Measurements from ENCODE around the gene SND1.

The SND1 gene

GRCh38 chr7:127764681-127765080 is 112.7 kb downstream of the SND1 start:
- no peak for FAIRE-seq
- no peak for DNase-seq (ENCODE audit: low spot score)

DNA sequence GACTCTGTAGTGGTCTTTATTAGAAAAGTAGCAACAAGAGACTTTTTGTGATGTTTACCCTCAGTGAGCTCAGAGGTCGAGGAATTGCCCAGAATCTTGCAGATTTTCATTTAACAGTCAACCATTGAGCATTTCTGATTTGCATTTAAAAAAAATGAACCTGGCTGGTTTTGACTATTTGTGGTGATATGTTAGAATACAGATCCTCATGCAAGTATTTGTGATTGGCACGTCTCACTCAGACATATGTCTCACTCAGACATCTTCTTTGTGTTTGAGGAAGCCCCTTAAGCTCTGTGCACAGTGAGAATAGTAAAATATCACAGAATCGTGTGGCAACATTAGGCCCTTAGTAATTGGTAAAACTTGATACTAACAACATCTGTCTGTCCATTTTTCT is 113.2 kb downstream of the SND1 start:
- FAIRE-seq, result no peak
- DNase-seq (ENCODE audit: low spot score), result no peak

DNA sequence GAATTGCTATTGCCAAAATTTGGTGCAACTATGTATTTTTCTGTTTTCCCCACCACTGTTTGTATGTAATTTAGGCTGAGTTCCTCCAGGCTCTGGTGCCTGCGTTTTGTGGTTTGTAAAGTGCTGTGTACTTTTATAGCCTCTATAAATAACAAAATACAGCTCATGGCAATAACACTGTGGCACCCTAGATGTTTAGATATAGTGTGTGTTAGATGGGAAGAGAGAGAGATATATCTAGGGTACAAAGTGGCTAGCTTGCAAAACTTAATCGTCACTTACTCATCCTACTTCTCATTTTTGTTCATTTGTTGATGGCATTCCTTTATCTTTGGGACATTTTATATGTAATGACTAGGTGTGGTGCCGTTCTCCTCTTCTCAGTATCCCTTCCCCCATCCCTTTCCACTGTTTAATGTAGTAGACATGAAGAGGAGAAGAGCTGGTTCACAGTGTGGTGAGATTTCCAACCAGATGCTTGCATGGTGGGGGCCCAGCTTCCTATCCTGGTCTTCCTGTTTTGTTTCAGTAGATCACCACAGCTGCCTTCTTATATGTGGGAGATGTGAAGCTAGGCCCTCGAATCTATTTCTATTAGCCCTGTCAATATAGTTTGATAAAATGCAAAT is 115.0 kb downstream of the SND1 start:
- DNase-seq (ENCODE audit: low spot score), result no peak
- no peak for FAIRE-seq

- DNase-seq (ENCODE audit: low spot score), result no peak
- FAIRE-seq, result no peak
These were observed 116.2 kb downstream of the SND1 start for GRCh38 chr7:127768241-127768640.

GRCh38 chr7:127769137-127769536 is 117.1 kb downstream of the SND1 start:
- FAIRE-seq, result no peak
- no peak for DNase-seq (ENCODE audit: low spot score)

DNA sequence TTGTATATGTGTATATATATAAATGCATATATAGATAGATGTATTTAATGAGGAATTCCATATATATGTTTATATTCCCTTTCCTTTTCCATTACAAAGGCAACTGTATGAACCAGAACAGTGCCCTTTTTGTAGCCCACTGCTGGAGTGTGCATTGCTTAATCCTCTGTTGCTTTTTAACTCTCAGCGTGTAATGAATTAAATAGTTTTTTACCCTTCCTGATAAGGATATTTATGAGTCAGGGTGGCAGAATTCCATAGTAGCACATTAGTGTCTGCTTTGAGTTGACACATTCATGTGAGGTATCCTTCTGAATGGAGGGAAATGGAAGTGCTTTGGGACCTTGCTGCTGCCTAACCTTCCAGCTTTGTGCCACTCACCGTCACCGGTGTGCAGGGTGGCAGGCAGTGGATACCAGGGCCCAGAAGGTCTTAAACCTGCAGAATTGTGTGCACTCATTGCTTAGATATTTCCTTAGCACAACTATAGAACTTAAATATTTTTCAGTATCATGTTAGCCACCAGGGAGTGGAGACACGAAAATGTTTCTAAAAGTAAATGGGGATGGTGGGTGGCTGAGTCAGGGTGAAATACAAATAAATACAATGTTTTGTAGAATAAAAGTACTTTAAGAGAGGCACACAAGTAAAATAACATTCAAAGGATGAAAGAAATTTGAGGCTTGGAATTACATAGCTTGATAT is 117.9 kb downstream of the SND1 start:
- no peak for FAIRE-seq
- no peak for DNase-seq (ENCODE audit: low spot score)

DNA sequence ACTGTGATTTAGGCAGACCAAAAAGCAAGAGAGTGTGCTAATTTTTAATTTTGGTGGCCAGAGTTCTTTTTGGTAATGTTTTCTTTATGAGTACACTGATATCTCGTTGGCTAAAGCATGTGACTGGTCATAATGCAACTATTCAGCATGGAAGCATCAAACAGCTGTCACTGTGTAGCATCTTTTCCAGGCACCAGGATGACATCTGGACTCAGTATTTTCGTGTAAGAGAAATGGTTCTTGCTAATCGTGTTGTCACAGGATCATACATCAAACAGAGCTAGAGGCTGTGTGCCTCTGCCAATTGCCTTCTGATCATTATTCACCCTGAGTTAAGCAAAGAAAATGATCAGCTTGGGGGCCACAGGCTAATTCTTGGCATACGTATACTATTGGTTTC is 118.9 kb downstream of the SND1 start:
- no peak for FAIRE-seq
- no peak for DNase-seq (ENCODE audit: low spot score)

- DNase-seq (ENCODE audit: low spot score), result no peak
- FAIRE-seq, result no peak
These were observed 119.7 kb downstream of the SND1 start for GRCh38 chr7:127771707-127772106.

DNA sequence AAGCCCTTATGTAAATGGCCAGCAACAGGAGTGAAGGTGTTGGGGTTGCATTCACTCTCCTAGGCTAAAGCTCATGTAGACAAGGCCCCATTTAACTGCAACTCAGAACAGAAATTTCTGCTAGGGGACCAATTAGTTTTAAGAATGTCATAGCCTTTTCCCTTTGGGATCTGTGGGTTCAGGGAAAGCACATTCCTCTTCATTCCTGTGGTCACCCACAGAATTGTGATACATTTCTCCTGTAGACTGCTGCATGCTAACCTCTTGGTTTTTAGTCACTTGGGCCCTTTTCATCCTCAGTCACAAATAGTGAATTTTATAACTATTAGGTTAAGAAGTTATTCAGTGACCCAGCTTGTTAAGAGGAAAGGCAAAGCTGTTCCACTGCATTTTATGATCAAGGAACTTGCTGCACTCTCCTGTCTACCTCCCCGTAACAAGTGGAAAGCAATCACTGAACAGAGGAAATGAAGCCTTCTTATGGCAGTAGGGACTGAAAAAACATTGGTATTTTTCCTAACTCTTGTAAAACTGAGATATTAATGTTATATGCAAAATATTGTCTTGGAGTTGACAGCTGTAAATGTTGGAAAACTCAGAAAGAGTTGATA is 124.9 kb downstream of the SND1 start:
- FAIRE-seq, result no peak
- peak; percentile 31 for DNase-seq (ENCODE audit: low spot score)

GRCh38 chr7:127780489-127780888 is 128.5 kb downstream of the SND1 start:
- DNase-seq (ENCODE audit: low spot score) (no peak), FAIRE-seq (no peak)

DNA sequence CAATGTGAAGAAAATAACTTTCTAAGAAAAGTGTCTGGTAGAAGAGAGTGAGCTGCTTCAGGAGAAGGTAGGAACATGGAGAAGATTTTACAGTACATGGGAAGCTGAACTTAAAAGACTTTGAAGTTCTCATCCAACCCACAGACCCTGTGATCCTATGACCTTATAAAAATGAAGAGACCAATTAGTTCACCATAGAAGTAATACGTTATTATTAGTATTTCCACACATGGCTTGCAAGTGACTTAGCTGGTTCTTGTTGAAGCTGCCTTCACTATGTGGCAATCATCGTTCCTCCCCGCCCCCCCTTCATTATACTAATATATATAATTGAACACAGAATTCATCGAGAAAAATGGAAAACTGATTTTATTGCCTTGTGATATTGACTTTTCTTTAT is 129.1 kb downstream of the SND1 start:
- no peak for FAIRE-seq
- DNase-seq (ENCODE audit: low spot score), result no peak

GRCh38 chr7:127782075-127782474 is 130.1 kb downstream of the SND1 start:
- no peak for FAIRE-seq
- no peak for DNase-seq (ENCODE audit: low spot score)

GRCh38 chr7:127782654-127783559 is 130.9 kb downstream of the SND1 start:
- DNase-seq (ENCODE audit: low spot score), result no peak
- no peak for FAIRE-seq

DNA sequence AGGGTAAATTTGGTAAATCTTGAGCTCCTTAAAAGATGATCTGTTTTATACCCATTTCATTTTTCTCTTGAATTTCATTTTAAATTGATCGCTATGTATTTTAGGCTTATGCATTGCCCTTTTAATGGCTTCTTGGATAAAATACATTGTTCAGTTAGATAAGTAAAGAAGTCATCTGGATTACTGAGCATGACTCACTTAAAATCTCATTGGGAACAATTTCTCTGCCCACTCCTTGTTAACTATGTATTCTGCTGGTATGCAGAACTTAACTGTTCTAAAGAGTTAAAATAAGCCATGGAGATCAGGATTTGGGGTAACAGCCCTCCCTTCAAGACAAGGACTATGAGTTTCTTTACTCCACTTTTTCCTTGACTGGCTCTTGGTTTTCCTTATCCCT is 134.2 kb downstream of the SND1 start:
- no peak for DNase-seq (ENCODE audit: low spot score)
- FAIRE-seq, result no peak

DNA sequence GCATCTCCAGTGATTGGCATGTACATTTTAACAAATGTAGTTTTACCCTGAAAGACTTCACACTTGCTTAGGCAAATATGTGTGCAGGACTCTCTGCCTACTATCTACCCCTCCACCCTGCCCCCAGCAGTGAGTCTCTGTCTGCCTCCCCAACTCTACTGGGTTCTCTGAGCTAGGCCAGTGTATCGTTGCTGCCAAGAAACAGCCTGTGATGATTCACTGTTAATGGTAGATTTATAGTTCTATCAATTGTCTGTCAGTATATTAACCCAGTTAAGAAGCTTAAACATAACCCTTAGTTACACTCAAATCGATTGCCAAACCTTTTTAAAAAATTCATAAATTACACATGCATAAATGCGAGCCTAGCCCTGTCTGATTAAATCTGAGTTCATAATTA is 137.0 kb downstream of the SND1 start:
- no peak for DNase-seq (ENCODE audit: low spot score)

GRCh38 chr7:127791446-127792189 is 139.6 kb downstream of the SND1 start:
- DNase-seq (ENCODE audit: low spot score), result no peak
- no peak for FAIRE-seq

More for the DNA sequence above, 137.0 kb downstream of the SND1 start:
- FAIRE-seq, result no peak

DNA sequence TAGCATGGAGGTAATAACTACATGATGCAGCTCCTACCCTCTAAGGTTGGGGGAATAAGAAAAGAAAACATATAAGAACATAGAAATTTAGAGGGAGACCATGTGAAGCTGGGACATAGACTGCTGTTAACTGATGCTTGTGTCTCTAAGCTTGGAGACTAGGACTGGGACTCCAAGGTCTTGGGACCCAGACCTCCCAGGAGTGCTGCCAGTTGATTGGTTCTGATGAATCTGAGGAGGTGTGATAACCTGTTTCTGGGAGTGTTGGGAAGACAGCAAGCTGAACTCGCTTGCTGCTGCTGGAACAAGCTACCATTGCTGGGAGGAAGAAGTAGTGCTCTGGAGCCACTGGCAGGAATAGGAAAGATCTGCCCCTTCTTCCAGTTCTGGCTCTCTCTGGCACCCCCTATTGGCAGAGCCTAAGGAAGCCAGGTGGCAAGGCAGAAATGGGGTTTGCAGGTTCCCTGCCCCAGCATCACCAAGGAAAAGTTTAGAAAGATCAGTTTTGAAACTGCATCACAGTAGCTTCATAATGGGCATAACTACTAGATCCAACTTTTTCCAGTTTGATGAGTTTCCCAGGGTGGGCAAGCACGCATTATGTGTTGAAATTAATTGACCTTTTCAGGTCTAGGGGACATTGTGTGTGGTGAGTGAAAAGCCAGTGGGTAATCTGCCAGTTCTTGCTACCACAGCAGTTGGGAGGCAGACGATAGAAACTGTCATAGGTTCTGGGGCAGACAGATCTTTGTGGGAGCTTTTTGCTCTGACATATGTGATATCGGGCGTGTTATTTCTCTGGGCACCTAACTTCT is 140.7 kb downstream of the SND1 start:
- DNase-seq (ENCODE audit: low spot score) (peak; percentile 5), FAIRE-seq (no peak)

GRCh38 chr7:127793582-127793981 is 141.6 kb downstream of the SND1 start:
- DNase-seq (ENCODE audit: low spot score) (no peak), FAIRE-seq (no peak)

DNA sequence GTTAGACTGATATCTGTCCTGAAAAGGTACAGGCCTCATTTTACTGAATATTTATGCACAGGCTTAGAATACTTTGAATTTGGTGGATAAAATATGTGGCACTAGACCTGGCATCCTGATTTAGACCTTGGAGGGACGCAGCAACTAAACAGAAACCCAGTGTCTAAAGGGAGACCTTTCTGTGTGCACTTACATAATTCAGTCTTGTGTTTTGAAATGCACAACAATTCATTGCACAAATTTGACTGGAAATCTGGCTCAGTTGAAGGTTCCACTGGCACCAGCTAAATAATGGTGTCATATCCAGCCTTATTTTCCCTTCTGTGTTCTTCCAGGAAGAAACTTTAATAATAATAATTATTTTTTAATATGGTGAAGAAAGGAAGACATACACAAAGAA is 142.1 kb downstream of the SND1 start:
- FAIRE-seq (no peak), DNase-seq (ENCODE audit: low spot score) (no peak)

- DNase-seq (ENCODE audit: low spot score) (no peak), FAIRE-seq (no peak)
These were observed 142.6 kb downstream of the SND1 start for GRCh38 chr7:127794551-127794950.

All from urothelium cell line (cell line).